ENCODE results near the gene TVP23A. TPM values are rescaled to one million over a fixed set of nuclear protein-coding genes. Genes with fewer than 3 reads are reported as not detected.

Gene TVP23A
- polyA plus RNA-seq (ENCODE audit: insufficient read length in 4 of 4) = 1 to 10 TPM; 2.3 to 7.9 (median 4.7) TPM

GRCh38 chr16:10817963-10818941, at the start of gene TVP23A:
Gene TVP23A, minus strand, starts transcription at chr16:10818794. Its CDS starts 301 bp downstream, at chr16:10818493.
- no peak for DNase-seq (ENCODE audit: low read depth in 4 of 4, low spot score in 3 of 4)

- no peak for DNase-seq (ENCODE audit: low read depth in 4 of 4, low spot score in 3 of 4)
Measured at GRCh38 chr16:10868104-10868595, 49.6 kb upstream of the TVP23A start.

- no peak for DNase-seq (ENCODE audit: low read depth in 4 of 4, low spot score in 3 of 4)
Measured at GRCh38 chr16:10867199-10867598, 48.6 kb upstream of the TVP23A start.

GRCh38 chr16:10865991-10866966, 47.7 kb upstream of the TVP23A start:
- DNase-seq (ENCODE audit: low read depth in 4 of 4, low spot score in 3 of 4) = no peak

GRCh38 chr16:10862438-10862837, 43.8 kb upstream of the TVP23A start:
- no peak for DNase-seq (ENCODE audit: low read depth in 4 of 4, low spot score in 3 of 4)

GRCh38 chr16:10859658-10860057, 41.1 kb upstream of the TVP23A start:
- no peak for DNase-seq (ENCODE audit: low read depth in 4 of 4, low spot score in 3 of 4)

- DNase-seq (ENCODE audit: low read depth in 4 of 4, low spot score in 3 of 4) = no peak
Measured at GRCh38 chr16:10859020-10859419, 40.4 kb upstream of the TVP23A start.

- DNase-seq (ENCODE audit: low read depth in 4 of 4, low spot score in 3 of 4) = no peak
Measured at GRCh38 chr16:10858203-10858602, 39.6 kb upstream of the TVP23A start.

GRCh38 chr16:10856042-10856441, 37.4 kb upstream of the TVP23A start:
- no peak for DNase-seq (ENCODE audit: low read depth in 4 of 4, low spot score in 3 of 4)

GRCh38 chr16:10852948-10853347, 34.4 kb upstream of the TVP23A start:
- no peak for DNase-seq (ENCODE audit: low read depth in 4 of 4, low spot score in 3 of 4)

GRCh38 chr16:10852286-10852685, 33.7 kb upstream of the TVP23A start:
- no peak for DNase-seq (ENCODE audit: low read depth in 4 of 4, low spot score in 3 of 4)

- no peak for DNase-seq (ENCODE audit: low read depth in 4 of 4, low spot score in 3 of 4)
Measured at GRCh38 chr16:10851512-10851911, 32.9 kb upstream of the TVP23A start.

GRCh38 chr16:10850478-10850850, 31.9 kb upstream of the TVP23A start:
- DNase-seq (ENCODE audit: low read depth in 4 of 4, low spot score in 3 of 4) = no peak

- DNase-seq (ENCODE audit: low read depth in 4 of 4, low spot score in 3 of 4) = no peak
Measured at GRCh38 chr16:10849736-10850477, 31.3 kb upstream of the TVP23A start.

GRCh38 chr16:10847176-10847575, 28.6 kb upstream of the TVP23A start:
- DNase-seq (ENCODE audit: low read depth in 4 of 4, low spot score in 3 of 4) = no peak

GRCh38 chr16:10846213-10846998, 27.8 kb upstream of the TVP23A start:
- no peak for DNase-seq (ENCODE audit: low read depth in 4 of 4, low spot score in 3 of 4)

GRCh38 chr16:10840703-10841102, 22.1 kb upstream of the TVP23A start:
- no peak for DNase-seq (ENCODE audit: low read depth in 4 of 4, low spot score in 3 of 4)

- DNase-seq (ENCODE audit: low read depth in 4 of 4, low spot score in 3 of 4) = no peak
Measured at GRCh38 chr16:10839279-10839666, 20.7 kb upstream of the TVP23A start.

GRCh38 chr16:10838621-10839278, 20.2 kb upstream of the TVP23A start:
- no peak for DNase-seq (ENCODE audit: low read depth in 4 of 4, low spot score in 3 of 4)
